ENCODE results near the gene DISC1.

DNA sequence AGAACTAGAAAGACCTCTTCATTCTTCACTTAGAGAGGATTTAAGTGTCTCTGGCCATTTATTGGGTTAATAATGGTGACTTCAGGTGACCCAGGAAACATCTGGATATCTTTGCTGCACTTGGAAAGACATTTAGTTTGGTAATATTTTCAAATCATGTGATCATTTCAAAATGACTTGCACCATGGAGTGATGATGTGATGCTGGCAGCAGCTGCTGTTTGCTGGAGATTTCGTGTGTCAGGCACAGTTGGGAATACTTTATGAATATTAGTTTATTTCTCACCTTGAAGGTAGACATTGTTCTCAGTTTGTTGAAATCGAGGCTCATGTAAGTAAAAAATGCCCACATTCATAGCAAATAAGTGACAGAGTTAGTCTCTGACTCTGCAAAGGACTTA, 236.0 kb downstream of the DISC1 start:
- TF ChIP-seq POLR2AphosphoS5 (IDR thresholded peaks at IDR 0.05; ENCODE audit: insufficient read depth in 1 of 2, low read depth in 1 of 2), result no peak
- TF ChIP-seq, protein P1, sequence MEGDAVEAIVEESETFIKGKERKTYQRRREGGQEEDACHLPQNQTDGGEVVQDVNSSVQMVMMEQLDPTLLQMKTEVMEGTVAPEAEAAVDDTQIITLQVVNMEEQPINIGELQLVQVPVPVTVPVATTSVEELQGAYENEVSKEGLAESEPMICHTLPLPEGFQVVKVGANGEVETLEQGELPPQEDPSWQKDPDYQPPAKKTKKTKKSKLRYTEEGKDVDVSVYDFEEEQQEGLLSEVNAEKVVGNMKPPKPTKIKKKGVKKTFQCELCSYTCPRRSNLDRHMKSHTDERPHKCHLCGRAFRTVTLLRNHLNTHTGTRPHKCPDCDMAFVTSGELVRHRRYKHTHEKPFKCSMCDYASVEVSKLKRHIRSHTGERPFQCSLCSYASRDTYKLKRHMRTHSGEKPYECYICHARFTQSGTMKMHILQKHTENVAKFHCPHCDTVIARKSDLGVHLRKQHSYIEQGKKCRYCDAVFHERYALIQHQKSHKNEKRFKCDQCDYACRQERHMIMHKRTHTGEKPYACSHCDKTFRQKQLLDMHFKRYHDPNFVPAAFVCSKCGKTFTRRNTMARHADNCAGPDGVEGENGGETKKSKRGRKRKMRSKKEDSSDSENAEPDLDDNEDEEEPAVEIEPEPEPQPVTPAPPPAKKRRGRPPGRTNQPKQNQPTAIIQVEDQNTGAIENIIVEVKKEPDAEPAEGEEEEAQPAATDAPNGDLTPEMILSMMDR (IDR thresholded peaks at IDR 0.05), result no peak

All from vagina (tissue), 2 donors.